ENCODE measurements around the gene RBBP4.

GRCh38 chr1:32701951-32702598 lies 51.1 kb downstream of the RBBP4 start:
- TF ChIP-seq, protein P1, sequence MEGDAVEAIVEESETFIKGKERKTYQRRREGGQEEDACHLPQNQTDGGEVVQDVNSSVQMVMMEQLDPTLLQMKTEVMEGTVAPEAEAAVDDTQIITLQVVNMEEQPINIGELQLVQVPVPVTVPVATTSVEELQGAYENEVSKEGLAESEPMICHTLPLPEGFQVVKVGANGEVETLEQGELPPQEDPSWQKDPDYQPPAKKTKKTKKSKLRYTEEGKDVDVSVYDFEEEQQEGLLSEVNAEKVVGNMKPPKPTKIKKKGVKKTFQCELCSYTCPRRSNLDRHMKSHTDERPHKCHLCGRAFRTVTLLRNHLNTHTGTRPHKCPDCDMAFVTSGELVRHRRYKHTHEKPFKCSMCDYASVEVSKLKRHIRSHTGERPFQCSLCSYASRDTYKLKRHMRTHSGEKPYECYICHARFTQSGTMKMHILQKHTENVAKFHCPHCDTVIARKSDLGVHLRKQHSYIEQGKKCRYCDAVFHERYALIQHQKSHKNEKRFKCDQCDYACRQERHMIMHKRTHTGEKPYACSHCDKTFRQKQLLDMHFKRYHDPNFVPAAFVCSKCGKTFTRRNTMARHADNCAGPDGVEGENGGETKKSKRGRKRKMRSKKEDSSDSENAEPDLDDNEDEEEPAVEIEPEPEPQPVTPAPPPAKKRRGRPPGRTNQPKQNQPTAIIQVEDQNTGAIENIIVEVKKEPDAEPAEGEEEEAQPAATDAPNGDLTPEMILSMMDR (IDR thresholded peaks at IDR 0.05 in 4 of 5, conservative IDR thresholded peaks at IDR 0.05 in 1 of 5): no peak
- no peak for TF ChIP-seq POLR2A (IDR thresholded peaks at IDR 0.05)

Data from gastrocnemius medialis (tissue), 4 donors.